Endothelial cell of umbilical vein (primary cell): ENCODE measurements around the gene RAB36. TPM values are rescaled to one million over a fixed set of nuclear protein-coding genes. Genes with fewer than 3 reads are reported as not detected.

ENCODE experiments used
- BruUV-seq: library from RNA; stranded (reverse); fragments of 400-500 nt; replicated peaks from 2 replicates; lab custom pipeline; 2021; lab: Mats Ljungman, UMichigan
- CTCF ChIA-PET: fragments of 300-600, 350-600 bp; sonication (Branson Sonifier 250); formaldehyde crosslinking; loops from one replicate; lab custom pipeline; 2021; ENCODE audit warnings: antibody characterized with exemption, inconsistent platforms; lab: Charles Lee
- POLR2A ChIA-PET: fragments of 300-600, 350-600 bp; sonication (Branson Sonifier 250); formaldehyde crosslinking; loops from one replicate; lab custom pipeline; 2021; ENCODE audit warnings: antibody characterized with exemption, inconsistent platforms; lab: Charles Lee
- DNase-seq: peaks from one replicate; pipeline ENCODE4 v3.0.0-alpha.2; 2011; ENCODE audit warnings: low read depth, low spot score
- FAIRE-seq: peaks from 2 replicates; lab custom pipeline; 2011; peaks lifted over from hg19 to GRCh38; lab: Jason Lieb, UNC
- H2AFZ ChIP-seq: 2 replicates; pipeline ENCODE4 v1.6.0; 2012; ENCODE audit warnings: low read depth, low read length, control low read depth, inconsistent platforms
- H3K27ac ChIP-seq: 2 replicates; pipeline ENCODE4 v1.5.1; 2011; ENCODE audit warnings: low read depth, mild to moderate bottlenecking, control low read depth, low read length, moderate library complexity; ENCODE audit not compliant: insufficient read depth
- H3K27me3 ChIP-seq, 2 experiments: 2 replicates each; pipeline versions ENCODE4 v1.6.0 to v1.6.1; 2011; ENCODE audit warnings: low read length in 2 of 2, mixed read lengths in 1 of 2; ENCODE audit not compliant: control insufficient read depth in 2 of 2, insufficient read depth in 2 of 2
- H3K36me3 ChIP-seq, 2 experiments: 2 replicates in 1 of 2; 3 replicates in 1 of 2; pipeline ENCODE4 v1.5.1; 2011; ENCODE audit warnings: low read length in 2 of 2, mild to moderate bottlenecking in 1 of 2, moderate library complexity in 1 of 2; ENCODE audit not compliant: control insufficient read depth in 2 of 2, insufficient read depth in 2 of 2; ENCODE audit errors: extremely low read depth in 1 of 2
- H3K4me1 ChIP-seq: 3 replicates; pipeline ENCODE4 v1.5.1; 2011; ENCODE audit warnings: mild to moderate bottlenecking, low read length; ENCODE audit not compliant: control insufficient read depth, insufficient read depth; ENCODE audit errors: extremely low read depth
- H3K4me2 ChIP-seq: 2 replicates; pipeline ENCODE4 v1.6.1; 2011; ENCODE audit warnings: low read length, control low read depth, mixed read lengths; ENCODE audit not compliant: insufficient read depth
- H3K4me3 ChIP-seq, 3 experiments: fragments of 200-600 bp in 1 of 3; sonication (generic), shearing (Covaris generic) in 1 of 3; replicated peaks in 1 of 3; 2 replicates each; pipeline ENCODE4 v1.5.1; 2011 to 2016; ENCODE audit warnings: control low read depth in 3 of 3, low read length in 3 of 3, mild to moderate bottlenecking in 2 of 3, inconsistent platforms in 1 of 3, low read depth in 1 of 3, moderate library complexity in 1 of 3; ENCODE audit not compliant: insufficient read depth in 1 of 3
- H3K79me2 ChIP-seq: 2 replicates; pipeline ENCODE4 v1.6.0; 2012; ENCODE audit warnings: low read length, inconsistent platforms; ENCODE audit not compliant: control insufficient read depth, insufficient read depth
- H3K9ac ChIP-seq: replicated peaks from 2 replicates; pipeline ENCODE3; 2011; ENCODE audit warnings: low read length, control low read depth; ENCODE audit not compliant: insufficient read depth; ENCODE audit errors: extremely low read depth
- H3K9me1 ChIP-seq: replicated peaks from 3 replicates; pipeline ENCODE4 v1.6.0; 2011; ENCODE audit warnings: mild to moderate bottlenecking, low read length; ENCODE audit not compliant: control insufficient read depth, insufficient read depth; ENCODE audit errors: extremely low read depth
- H3K9me3 ChIP-seq: replicated peaks from 2 replicates; pipeline ENCODE4 v1.5.1; 2012; ENCODE audit warnings: low read length, inconsistent platforms; ENCODE audit not compliant: control insufficient read depth, insufficient read depth
- H4K20me1 ChIP-seq: replicated peaks from 2 replicates; pipeline ENCODE3; 2011; ENCODE audit warnings: mild to moderate bottlenecking, low read length; ENCODE audit not compliant: control insufficient read depth, insufficient read depth; ENCODE audit errors: extremely low read depth
- EZH2 ChIP-seq: IDR thresholded peaks from 2 replicates; pipeline ENCODE4 v1.6.1; 2012; ENCODE audit warnings: borderline replicate concordance, low read depth, mild to moderate bottlenecking, moderate library complexity, low read length, inconsistent platforms; ENCODE audit not compliant: severe bottlenecking
- FOS ChIP-seq: IDR thresholded peaks from 2 replicates; pipeline ENCODE4 v1.6.1; 2011; ENCODE audit warnings: mild to moderate bottlenecking, low read length, moderate library complexity, borderline replicate concordance; ENCODE audit not compliant: insufficient read depth
- GATA2 ChIP-seq: IDR thresholded peaks from 2 replicates; pipeline ENCODE4 v1.7.0; 2011; ENCODE audit warnings: low read depth, mild to moderate bottlenecking, moderate library complexity, mixed read lengths, low read length; ENCODE audit not compliant: insufficient read length, insufficient read depth
- JUN ChIP-seq: IDR thresholded peaks from 2 replicates; pipeline ENCODE4 v1.6.1; 2011; ENCODE audit warnings: borderline replicate concordance, low read depth; ENCODE audit not compliant: insufficient read length, insufficient read depth
- MYC ChIP-seq: IDR thresholded peaks from one replicate; pipeline ENCODE4 v1.6.1; 2011; ENCODE audit warnings: mild to moderate bottlenecking, low read depth, low read length
- POLR2A ChIP-seq: IDR thresholded peaks from 2 replicates; pipeline ENCODE4 v1.6.1; 2012; ENCODE audit warnings: low read depth, mild to moderate bottlenecking, control low read depth, low read length
- POLR2AphosphoS5 ChIP-seq: IDR thresholded peaks from 2 replicates; pipeline ENCODE4 v1.6.1; 2012; ENCODE audit warnings: low read depth, mild to moderate bottlenecking, control low read depth, low read length, moderate library complexity; ENCODE audit not compliant: insufficient read depth
- dilution Hi-C: fragments of 300-500 bp; cut with MboI; formaldehyde crosslinking; loops from one replicate; pipeline ENCODE4 v1.15.0; 2019; ENCODE audit warnings: low sequenced_read_pairs; ENCODE audit not compliant: extremely low pct_ligation_motif_present
- intact Hi-C: fragments of 100-400 bp; cut with micrococcal nuclease; formaldehyde crosslinking; loops from one replicate; pipeline ENCODE4 v1.10.0; 2022
- polyA plus RNA-seq, 4 experiments: library from polyadenylated mRNA; depleted of rRNA in 3 of 4; stranded (reverse) in 3 of 4; unstranded in 1 of 4; fragments of >200 nt; gene quantifications; 2 replicates each; pipeline versions ENCODE4 v1.2.1 to v1.2.3, GENCODE V29; 2011 to 2012; ENCODE audit warnings: missing spikeins in 1 of 4
- total RNA-seq: library from RNA; stranded (reverse); gene quantifications from 2 replicates; pipeline ENCODE4 v1.2.3, GENCODE V29; 2021
- TF ChIP-seq, protein P1 (sequence below), 2 donors: IDR thresholded peaks; 1 replicate in 1 of 2; 2 replicates in 1 of 2; pipeline ENCODE4 v1.5.1; 2011; ENCODE audit warnings: low read length in 2 of 2, mild to moderate bottlenecking in 2 of 2, moderate library complexity in 2 of 2, control low read depth in 1 of 2, inconsistent platforms in 1 of 2, low read depth in 1 of 2; ENCODE audit not compliant: insufficient read depth in 1 of 2; ENCODE audit errors: extremely low read depth in 1 of 2
- TF ChIP-seq, protein P2 (sequence below): IDR thresholded peaks from 2 replicates; pipeline ENCODE4 v1.6.1; 2011; ENCODE audit not compliant: insufficient read depth, insufficient read length

The RAB36 gene
- total and polyA plus RNA-seq, 2 donors (not counting 3 experiments of a cell fraction or from before 2014, with no cell fraction given), result 2.7 to 3.1 TPM

DNA sequence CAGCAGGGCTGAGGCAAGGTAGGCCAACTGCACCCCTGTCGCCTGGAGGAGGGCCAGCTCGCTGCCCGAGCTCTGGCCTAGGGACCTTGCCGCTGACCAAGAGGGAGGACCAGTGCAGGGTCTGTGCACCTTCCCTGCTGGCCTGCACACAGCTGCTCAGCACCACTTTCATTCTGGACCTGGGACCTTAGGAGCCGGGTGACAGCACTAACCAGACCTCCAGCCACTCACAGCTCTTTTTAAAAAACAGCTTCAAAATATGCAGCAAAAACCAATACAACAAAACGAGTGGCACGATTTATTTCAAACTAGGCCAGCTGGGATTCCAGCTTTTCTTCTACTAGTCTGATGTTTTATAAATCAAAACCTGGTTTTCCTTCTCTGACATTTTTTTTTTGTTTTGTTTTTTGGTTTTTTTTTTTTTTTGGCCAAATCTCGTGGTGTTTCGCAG is 21.4 kb upstream of the RAB36 start:
- H3K4me3 ChIP-seq, result no peak overlapping the region
- intact Hi-C loops (no loop called here), dilution Hi-C loops (no loop called here)
- H3K36me3 ChIP-seq, result no peaks in the 10 kb centered on the region
- no peaks in the 10 kb centered on the region for H3K4me1 ChIP-seq
- no peak for DNase-seq
- ChIA-PET POLR2A (no interaction called here), CTCF (interaction anchor here (1.5 to 15.6 kb wide), 2 partner anchors 143 to 165 kb away, joined by 3 to 401 read pairs; no protein-coding TSS in a partner anchor)
- H3K4me2 ChIP-seq, result no peak overlapping the region
- no peaks in the 10 kb centered on the region for H3K9me3 ChIP-seq
- no peaks in the 10 kb centered on the region for H3K27me3 ChIP-seq
- no TSS peak for BruUV-seq
- FAIRE-seq, result no peak
- no peak overlapping the region for H2AFZ ChIP-seq
- H3K79me2 ChIP-seq, result no peaks in the 10 kb centered on the region
- no peaks in the 10 kb centered on the region for H4K20me1 ChIP-seq
- H3K27ac ChIP-seq, result no peak overlapping the region
- no peaks in the 10 kb centered on the region for H3K9me1 ChIP-seq
- no peak overlapping the region for H3K9ac ChIP-seq
- TF ChIP-seq GATA2 (no peak), POLR2AphosphoS5 (no peak), JUN (no peak), EZH2 (no peak), FOS (no peak), MYC (no peak), POLR2A (no peak)
- TF ChIP-seq, protein P1, sequence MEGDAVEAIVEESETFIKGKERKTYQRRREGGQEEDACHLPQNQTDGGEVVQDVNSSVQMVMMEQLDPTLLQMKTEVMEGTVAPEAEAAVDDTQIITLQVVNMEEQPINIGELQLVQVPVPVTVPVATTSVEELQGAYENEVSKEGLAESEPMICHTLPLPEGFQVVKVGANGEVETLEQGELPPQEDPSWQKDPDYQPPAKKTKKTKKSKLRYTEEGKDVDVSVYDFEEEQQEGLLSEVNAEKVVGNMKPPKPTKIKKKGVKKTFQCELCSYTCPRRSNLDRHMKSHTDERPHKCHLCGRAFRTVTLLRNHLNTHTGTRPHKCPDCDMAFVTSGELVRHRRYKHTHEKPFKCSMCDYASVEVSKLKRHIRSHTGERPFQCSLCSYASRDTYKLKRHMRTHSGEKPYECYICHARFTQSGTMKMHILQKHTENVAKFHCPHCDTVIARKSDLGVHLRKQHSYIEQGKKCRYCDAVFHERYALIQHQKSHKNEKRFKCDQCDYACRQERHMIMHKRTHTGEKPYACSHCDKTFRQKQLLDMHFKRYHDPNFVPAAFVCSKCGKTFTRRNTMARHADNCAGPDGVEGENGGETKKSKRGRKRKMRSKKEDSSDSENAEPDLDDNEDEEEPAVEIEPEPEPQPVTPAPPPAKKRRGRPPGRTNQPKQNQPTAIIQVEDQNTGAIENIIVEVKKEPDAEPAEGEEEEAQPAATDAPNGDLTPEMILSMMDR (IDR thresholded peaks at IDR 0.05; ENCODE audit: extremely low read depth in 1 of 2, insufficient read depth in 1 of 2, low read depth in 1 of 2, low read length in 2 of 2), result no peak
- TF ChIP-seq, protein P2, sequence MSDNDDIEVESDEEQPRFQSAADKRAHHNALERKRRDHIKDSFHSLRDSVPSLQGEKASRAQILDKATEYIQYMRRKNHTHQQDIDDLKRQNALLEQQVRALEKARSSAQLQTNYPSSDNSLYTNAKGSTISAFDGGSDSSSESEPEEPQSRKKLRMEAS, result no peak
